ENCODE data around the gene TSPAN1. TPM values are rescaled to one million over a fixed set of nuclear protein-coding genes. Genes with fewer than 3 reads are reported as not detected.

The TSPAN1 gene
- total RNA-seq, 4 donors from 2014 or later = 2.1 to 7.8 (median 3.3) TPM

DNA sequence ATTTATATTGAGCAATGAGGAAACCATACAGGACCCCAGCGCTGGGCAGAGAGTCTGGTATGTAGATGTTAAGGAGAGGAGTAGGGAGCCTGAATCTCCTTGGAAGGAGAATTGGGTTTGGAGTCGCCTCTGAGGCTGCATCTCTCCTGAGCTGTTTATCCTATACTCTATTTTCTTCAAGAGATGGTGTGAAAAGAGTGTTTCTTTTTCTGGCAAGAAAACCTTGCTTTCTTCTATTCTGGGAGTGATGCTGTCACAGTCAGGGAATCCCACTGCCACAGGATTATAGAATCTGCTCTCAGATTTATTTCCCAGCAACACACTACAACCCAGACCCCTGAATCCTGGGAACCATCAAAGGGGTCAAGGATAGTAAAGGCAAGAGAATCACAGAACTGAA is 31.5 kb downstream of the TSPAN1 start:
- H3K4me1 ChIP-seq = peaks cover 38% of the 10 kb centered on the region
- WGBS = 92% methylated on average over 2 of the region's 2 CpGs
- H3K27me3 ChIP-seq = no peaks in the 10 kb centered on the region
- H3K9me3 ChIP-seq = no peaks in the 10 kb centered on the region
- no peaks in the 10 kb centered on the region for H3K36me3 ChIP-seq
- no peak overlapping the region for H3K4me3 ChIP-seq
- no peak overlapping the region for H3K27ac ChIP-seq
- TF ChIP-seq EP300 (IDR thresholded peaks at IDR 0.05) (no peak), POLR2AphosphoS5 (IDR thresholded peaks at IDR 0.05) (no peak), POLR2A (IDR thresholded peaks at IDR 0.05) (no peak)
- TF ChIP-seq, protein P1, sequence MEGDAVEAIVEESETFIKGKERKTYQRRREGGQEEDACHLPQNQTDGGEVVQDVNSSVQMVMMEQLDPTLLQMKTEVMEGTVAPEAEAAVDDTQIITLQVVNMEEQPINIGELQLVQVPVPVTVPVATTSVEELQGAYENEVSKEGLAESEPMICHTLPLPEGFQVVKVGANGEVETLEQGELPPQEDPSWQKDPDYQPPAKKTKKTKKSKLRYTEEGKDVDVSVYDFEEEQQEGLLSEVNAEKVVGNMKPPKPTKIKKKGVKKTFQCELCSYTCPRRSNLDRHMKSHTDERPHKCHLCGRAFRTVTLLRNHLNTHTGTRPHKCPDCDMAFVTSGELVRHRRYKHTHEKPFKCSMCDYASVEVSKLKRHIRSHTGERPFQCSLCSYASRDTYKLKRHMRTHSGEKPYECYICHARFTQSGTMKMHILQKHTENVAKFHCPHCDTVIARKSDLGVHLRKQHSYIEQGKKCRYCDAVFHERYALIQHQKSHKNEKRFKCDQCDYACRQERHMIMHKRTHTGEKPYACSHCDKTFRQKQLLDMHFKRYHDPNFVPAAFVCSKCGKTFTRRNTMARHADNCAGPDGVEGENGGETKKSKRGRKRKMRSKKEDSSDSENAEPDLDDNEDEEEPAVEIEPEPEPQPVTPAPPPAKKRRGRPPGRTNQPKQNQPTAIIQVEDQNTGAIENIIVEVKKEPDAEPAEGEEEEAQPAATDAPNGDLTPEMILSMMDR (IDR thresholded peaks at IDR 0.05) = no peak
- DNase-seq (ENCODE audit: low spot score in 2 of 2) = no peak

- DNase-seq (ENCODE audit: low spot score in 2 of 2) = no peak
- H3K4me1 ChIP-seq = peaks cover 8% of the 10 kb centered on the region
- no peak overlapping the region for H3K4me3 ChIP-seq
- no peaks in the 10 kb centered on the region for H3K9me3 ChIP-seq
- no peaks in the 10 kb centered on the region for H3K27me3 ChIP-seq
- H3K36me3 ChIP-seq = no peaks in the 10 kb centered on the region
- WGBS = 84% methylated on average over 3 of the region's 3 CpGs
- TF ChIP-seq POLR2A (IDR thresholded peaks at IDR 0.05) = no peak
- no peak for TF ChIP-seq EP300 (IDR thresholded peaks at IDR 0.05)
- no peak for TF ChIP-seq POLR2AphosphoS5 (IDR thresholded peaks at IDR 0.05)
- TF ChIP-seq, protein P1 (IDR thresholded peaks at IDR 0.05) = no peak
- H3K27ac ChIP-seq = no peak overlapping the region
These were observed 35.7 kb downstream of the TSPAN1 start for GRCh38 chr1:46210561-46210960.

DNA sequence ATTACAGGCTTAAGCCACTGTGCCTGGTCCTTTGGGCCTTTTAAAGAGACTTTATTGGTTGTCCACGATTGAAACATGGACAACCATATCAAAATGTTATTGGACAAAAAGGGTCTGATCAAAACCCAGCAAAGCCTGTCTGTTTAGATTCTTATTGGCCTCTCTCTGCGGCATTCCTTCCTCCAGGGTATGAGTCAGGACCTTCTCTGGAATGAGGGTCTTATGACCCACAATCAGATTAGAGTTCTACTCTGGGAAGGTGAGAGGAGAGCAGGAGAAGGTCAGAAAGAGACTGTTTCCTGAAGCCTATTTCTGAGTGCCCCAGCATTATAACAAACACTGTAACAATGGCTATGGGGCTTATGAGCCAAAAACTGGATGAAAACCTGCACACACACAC is 36.2 kb downstream of the TSPAN1 start:
- no peak for DNase-seq (ENCODE audit: low spot score in 2 of 2)
- H3K4me1 ChIP-seq = peaks cover 3% of the 10 kb centered on the region
- H3K4me3 ChIP-seq = no peak overlapping the region
- no peaks in the 10 kb centered on the region for H3K36me3 ChIP-seq
- no peak overlapping the region for H3K27ac ChIP-seq
- H3K9me3 ChIP-seq = no peaks in the 10 kb centered on the region
- no peaks in the 10 kb centered on the region for H3K27me3 ChIP-seq
- TF ChIP-seq POLR2AphosphoS5 (IDR thresholded peaks at IDR 0.05) (no peak), POLR2A (IDR thresholded peaks at IDR 0.05) (no peak)
- WGBS = 83% methylated on average over 2 of the region's 2 CpGs

GRCh38 chr1:46215504-46215903 is 40.6 kb downstream of the TSPAN1 start:
- H3K4me3 ChIP-seq = no peak overlapping the region
- no peaks in the 10 kb centered on the region for H3K9me3 ChIP-seq
- TF ChIP-seq EP300 (IDR thresholded peaks at IDR 0.05) = no peak
- no peak for TF ChIP-seq POLR2A (IDR thresholded peaks at IDR 0.05)
- TF ChIP-seq, protein P1 (IDR thresholded peaks at IDR 0.05) = no peak
- no peak for TF ChIP-seq POLR2AphosphoS5 (IDR thresholded peaks at IDR 0.05)
- DNase-seq (ENCODE audit: low spot score in 2 of 2) = no peak
- no peaks in the 10 kb centered on the region for H3K27me3 ChIP-seq
- peaks cover 16% of the 10 kb centered on the region for H3K4me1 ChIP-seq
- no peak overlapping the region for H3K27ac ChIP-seq
- H3K36me3 ChIP-seq = no peaks in the 10 kb centered on the region

GRCh38 chr1:46218443-46218842 is 43.6 kb downstream of the TSPAN1 start:
- 54% methylated on average over 8 of the region's 8 CpGs for WGBS
- DNase-seq (ENCODE audit: low spot score in 2 of 2) = no peak
- H3K36me3 ChIP-seq = no peaks in the 10 kb centered on the region

More at GRCh38 chr1:46218443-46218842, 43.6 kb downstream of the TSPAN1 start:
- TF ChIP-seq, protein P1 (IDR thresholded peaks at IDR 0.05) = no peak
- TF ChIP-seq POLR2AphosphoS5 (IDR thresholded peaks at IDR 0.05) (no peak), EP300 (IDR thresholded peaks at IDR 0.05) (no peak), POLR2A (IDR thresholded peaks at IDR 0.05) (no peak)
- H3K27me3 ChIP-seq = no peaks in the 10 kb centered on the region
- H3K4me1 ChIP-seq = peaks cover 16% of the 10 kb centered on the region
- no peak overlapping the region for H3K4me3 ChIP-seq
- H3K27ac ChIP-seq = peak overlapping the region; percentile 59
- no peaks in the 10 kb centered on the region for H3K9me3 ChIP-seq
